K562 (cell line): ENCODE results near the gene FGF12. TPM values are rescaled to one million over a fixed set of nuclear protein-coding genes. Genes with fewer than 3 reads are reported as not detected.

ENCODE experiments used
- ATAC-seq: fragments of 200-7000 bp; cut with Tn5 transposase; 3 replicates; pipeline ENCODE4 v1.9.1; 2020; ENCODE audit warnings: moderate library complexity
- BruUV-seq: library from RNA; stranded (reverse); fragments of 400-500 nt; replicated peaks from 2 replicates; lab custom pipeline; 2021; lab: Mats Ljungman, UMichigan
- CTCF ChIA-PET: fragments of 300-600 bp; formaldehyde crosslinking; extraction: SDS; loops from one replicate; lab custom pipeline; 2021; ENCODE audit warnings: low intra/inter-chr PET ratio; lab: Yijun Ruan, JAX
- POLR2A ChIA-PET: fragments of 300-600, 350-650 bp; sonication (Branson Sonifier 250); formaldehyde crosslinking; extraction: SDS; loops from one replicate; lab custom pipeline; 2021; ENCODE audit warnings: antibody characterized with exemption, inconsistent platforms; lab: Yijun Ruan, JAX
- DNase-seq, 4 experiments: peaks; one replicate each; pipeline versions ENCODE4 v3.0.0 to v3.0.0-alpha.2; 2011 to 2018; ENCODE audit warnings: low spot score in 3 of 4, mixed read lengths in 3 of 4; ENCODE audit errors: extremely low read depth in 1 of 4
- FAIRE-seq: peaks from 2 replicates; lab custom pipeline; 2011; peaks lifted over from hg19 to GRCh38; lab: Jason Lieb, UNC
- H2AFZ ChIP-seq: 2 replicates; pipeline ENCODE4 v1.6.0; 2011; ENCODE audit warnings: low read depth, low read length, control low read depth, inconsistent platforms
- H3K27ac ChIP-seq: fragments of 200-600 bp; 3 replicates; pipeline ENCODE4 v1.8.0; 2011; ENCODE audit warnings: low read depth, mild to moderate bottlenecking, control low read depth, inconsistent platforms, low read length, moderate library complexity, mixed read lengths; ENCODE audit errors: extremely low read depth
- H3K27me3 ChIP-seq, 2 experiments: fragments of 300-600 bp in 1 of 2; 2 replicates in 1 of 2; 3 replicates in 1 of 2; pipeline versions ENCODE4 v1.6.0 to v1.8.0; 2011; ENCODE audit warnings: inconsistent platforms in 2 of 2, low read length in 2 of 2, mild to moderate bottlenecking in 1 of 2, mixed read lengths in 1 of 2, moderate library complexity in 1 of 2; ENCODE audit not compliant: control insufficient read depth in 2 of 2, insufficient read depth in 2 of 2
- H3K36me3 ChIP-seq: fragments of 300-600 bp; 3 replicates; pipeline ENCODE4 v1.8.0; 2011; ENCODE audit warnings: mild to moderate bottlenecking, low read length, inconsistent platforms; ENCODE audit not compliant: control insufficient read depth, insufficient read depth
- H3K4me1 ChIP-seq, 2 experiments: fragments of 200-600 bp in 1 of 2; replicated peaks in 1 of 2; 2 replicates in 1 of 2; 3 replicates in 1 of 2; pipeline versions ENCODE4 v1.5.1 to v1.8.0; 2011; ENCODE audit warnings: inconsistent platforms in 2 of 2, low read length in 2 of 2, mild to moderate bottlenecking in 1 of 2, mixed read lengths in 1 of 2, moderate library complexity in 1 of 2; ENCODE audit not compliant: control insufficient read depth in 2 of 2, insufficient read depth in 2 of 2
- H3K4me2 ChIP-seq: 2 replicates; pipeline ENCODE4 v1.6.1; 2011; ENCODE audit warnings: low read length, control low read depth, inconsistent platforms, mixed read lengths; ENCODE audit not compliant: insufficient read depth
- H3K4me3 ChIP-seq: fragments of 200-600 bp; sonication (generic), shearing (Covaris generic); 2 replicates; pipeline ENCODE4 v1.5.1; 2016; ENCODE audit warnings: control low read depth, inconsistent platforms
- H3K79me2 ChIP-seq: fragments of 200-600 bp; 3 replicates; pipeline ENCODE4 v1.8.0; 2011; ENCODE audit warnings: low read length, inconsistent platforms; ENCODE audit not compliant: control insufficient read depth, insufficient read depth
- H3K9ac ChIP-seq, 2 experiments: 2 replicates each; pipeline versions ENCODE4 v1.6.0 to v1.6.1; 2011; ENCODE audit warnings: low read depth in 2 of 2, low read length in 2 of 2, control low read depth in 1 of 2, inconsistent platforms in 1 of 2, mild to moderate bottlenecking in 1 of 2, mixed read lengths in 1 of 2; ENCODE audit not compliant: insufficient read depth in 1 of 2
- H3K9me1 ChIP-seq: one replicate; pipeline ENCODE4 v1.6.0; 2011; ENCODE audit warnings: inconsistent platforms, mild to moderate bottlenecking, low read length, moderate library complexity; ENCODE audit not compliant: control insufficient read depth, insufficient read depth
- H3K9me3 ChIP-seq: replicated peaks from 2 replicates; pipeline ENCODE4 v1.5.1; 2011; ENCODE audit warnings: low read depth, low read length, inconsistent platforms; ENCODE audit not compliant: control insufficient read depth, insufficient read depth
- H4K20me1 ChIP-seq: replicated peaks from 2 replicates; pipeline ENCODE4 v1.6.1; 2011; ENCODE audit warnings: low read length, inconsistent platforms, mixed read lengths; ENCODE audit not compliant: control insufficient read depth, insufficient read depth
- HOXB6 ChIP-seq: fragments of 250-450 bp; sonication (Bioruptor Pico); IDR thresholded peaks from 2 replicates; pipeline ENCODE4 v1.5.1; 2022; ENCODE audit warnings: mild to moderate bottlenecking, borderline replicate concordance
- KDM4B ChIP-seq, 2 experiments: fragments of 450-650 bp in 1 of 2; sonication (generic) in 1 of 2; IDR thresholded peaks; 2 replicates each; pipeline ENCODE4 v1.6.1; 2016 to 2017; ENCODE audit warnings: borderline replicate concordance in 2 of 2, antibody characterized with exemption in 1 of 2, low read depth in 1 of 2, mild to moderate bottlenecking in 1 of 2
- MAFF ChIP-seq: IDR thresholded peaks from 2 replicates; pipeline ENCODE4 v1.6.1; 2012; ENCODE audit warnings: low read length, improper control_type of control experiment
- PURB ChIP-seq: sonication (generic); formaldehyde crosslinking; IDR thresholded peaks from 2 replicates; pipeline ENCODE4 v1.9.0; 2021; ENCODE audit warnings: low read depth, mild to moderate bottlenecking, missing genetic modification reagents
- SRF ChIP-seq, 2 experiments: fragments of 250-450, 450-650 bp in 1 of 2; sonication (Bioruptor Pico) in 1 of 2; sonication (generic) in 1 of 2; formaldehyde crosslinking; IDR thresholded peaks; 2 replicates each; pipeline versions ENCODE4 v1.5.0 to v1.5.1; 2020 to 2022; ENCODE audit warnings: mild to moderate bottlenecking in 1 of 2, missing genetic modification reagents in 1 of 2
- U2AF2 ChIP-seq: fragments of 200-400 bp; formaldehyde crosslinking; optimal IDR thresholded peaks from 2 replicates; pipeline ENCODE3; 2017; ENCODE audit warnings: low read depth, mild to moderate bottlenecking, low read length
- ZFP91 ChIP-seq: sonication (generic); formaldehyde crosslinking; IDR thresholded peaks from 2 replicates; pipeline ENCODE4 v1.8.0; 2022; ENCODE audit warnings: mild to moderate bottlenecking, missing genetic modification reagents
- ZNF121 ChIP-seq: sonication (generic); formaldehyde crosslinking; conservative IDR thresholded peaks from 2 replicates; pipeline ENCODE4 v1.8.0; 2022; ENCODE audit warnings: missing genetic modification reagents
- ZNF282 ChIP-seq: sonication (generic); formaldehyde crosslinking; IDR thresholded peaks from 2 replicates; pipeline ENCODE4 v1.8.1; 2023; ENCODE audit warnings: missing genetic modification reagents
- WGBS: fragments of 100-300 bp; shearing (Covaris generic); methylation state at CpG from one replicate; pipeline ENCODE4 v1.1.6; 2016; ENCODE audit warnings: low coverage, mixed read lengths; ENCODE audit not compliant: insufficient coverage; ENCODE audit errors: missing lambda C conversion rate; 5-methylcytosine and 5-hydroxymethylcytosine counted together
- in situ Hi-C: fragments of 300-500 bp; cut with MboI; formaldehyde crosslinking; loops from 4 replicates; pipeline ENCODE4 v1.15.0; 2018; ENCODE audit warnings: inconsistent platforms, mixed read lengths
- intact Hi-C: fragments of 100-400 bp; cut with micrococcal nuclease; formaldehyde crosslinking; loops from 2 replicates; pipeline ENCODE4 v1.14.2; 2022
- polyA plus RNA-seq, 8 experiments: library from polyadenylated mRNA; depleted of rRNA in 4 of 8; stranded (reverse) in 5 of 8; unstranded in 3 of 8; fragments of >200 nt; fragmentation: Nextera tagmentation in 2 of 8; fragmentation: Illumina TruSeq in 1 of 8; extraction: Ambion mirVana in 2 of 8; extraction: Trizol in 1 of 8; gene quantifications; 2 replicates each; pipeline versions ENCODE4 v1.2.1 to v1.2.3, GENCODE V29; 2011 to 2014; ENCODE audit warnings: inconsistent platforms in 1 of 8, missing spikeins in 1 of 8
- total RNA-seq, 7 experiments: library from RNA; depleted of rRNA in 6 of 7; stranded (reverse); fragments of >200 nt in 6 of 7; fragmentation: Illumina TruSeq in 2 of 7; extraction: Trizol in 2 of 7; gene quantifications; 2 replicates each; pipeline versions ENCODE4 v1.2.1 to v1.2.3, GENCODE V29; 2011 to 2021; ENCODE audit warnings: low replicate concordance in 1 of 7

Gene FGF12
- total and polyA plus RNA-seq, 9 of the 15 experiments (the other 6 are each of a cell fraction or from before 2014, with no cell fraction given), result not detected

- Histone ChIP-seq H3K9me3 (no peaks in the 10 kb centered on the region), H3K4me2 (no peak overlapping the region), H3K9me1 (no peaks in the 10 kb centered on the region), H3K4me3 (no peak overlapping the region), H3K79me2 (no peaks in the 10 kb centered on the region), H3K4me1 (no peaks in the 10 kb centered on the region), H4K20me1 (no peaks in the 10 kb centered on the region), H2AFZ (no peak overlapping the region), H3K36me3 (no peaks in the 10 kb centered on the region), H3K27ac (no peak overlapping the region), H3K9ac (no peak overlapping the region), H3K27me3 (no peaks in the 10 kb centered on the region)
- ATAC-seq, result no peak
- no peak for FAIRE-seq
- intact Hi-C loops (loop anchor here (2.0 to 10.0 kb wide), 3 partner anchors 311 to 1561 kb away; no protein-coding TSS in a partner anchor), in situ Hi-C loops (loop anchor here (10.0 kb wide), 1 partner anchor 1031 kb away; no protein-coding TSS in a partner anchor)
- WGBS, result 0% methylated on average over 10 of the region's 10 CpGs
- ChIA-PET CTCF (interaction anchor here (0.6 kb wide), 1 partner anchor 1201 kb away, joined by 3 read pairs; no protein-coding TSS in a partner anchor), POLR2A (no interaction called here)
- TF ChIP-seq U2AF2 (no peak), ZNF282 (CRISPR knock-in tag) (no peak), ZNF121 (CRISPR knock-in tag) (no peak), HOXB6 (CRISPR knock-in tag) (no peak), PURB (CRISPR knock-in tag) (no peak), KDM4B (IDR thresholded peaks at IDR 0.05; ENCODE audit: borderline replicate concordance in 2 of 2, low read depth in 1 of 2) (no peak), MAFF (no peak), SRF (CRISPR knock-in tag; IDR thresholded peaks at IDR 0.05) (no peak), ZFP91 (CRISPR knock-in tag) (no peak)
- DNase-seq, result no peak
- no TSS peak for BruUV-seq
Measured at GRCh38 chr3:192445770-192446644, 281.3 kb downstream of the FGF12 start.
